GM19193 (cell line): ENCODE measurements around the gene ZFP36L1.

ENCODE experiments used
- POLR2A ChIP-seq: IDR thresholded peaks from 4 replicates; pipeline ENCODE4 v1.6.1; 2011; ENCODE audit not compliant: insufficient read depth, insufficient read length; ENCODE audit errors: extremely low read depth

The ZFP36L1 gene

DNA sequence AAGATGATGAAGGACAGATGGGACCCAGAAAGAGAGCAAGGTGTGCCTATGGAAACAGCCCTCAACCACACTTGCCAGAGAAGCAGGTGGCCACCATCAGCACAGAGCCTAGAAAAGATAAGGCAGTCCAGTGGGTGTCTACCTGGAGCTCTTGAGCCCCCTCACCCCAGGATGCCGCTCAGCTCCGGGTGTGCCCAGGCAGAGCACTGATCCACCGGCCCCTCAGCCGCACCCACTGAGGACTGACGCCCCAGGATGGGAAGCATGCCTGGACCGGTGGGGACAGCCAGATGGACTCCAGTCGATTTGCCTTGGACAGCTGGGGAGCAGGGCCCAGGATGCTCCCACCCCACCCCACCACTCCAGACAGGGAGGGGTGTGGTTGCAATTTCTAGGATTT lies 15.1 kb upstream of the ZFP36L1 start:
- TF ChIP-seq POLR2A, result no peak

DNA sequence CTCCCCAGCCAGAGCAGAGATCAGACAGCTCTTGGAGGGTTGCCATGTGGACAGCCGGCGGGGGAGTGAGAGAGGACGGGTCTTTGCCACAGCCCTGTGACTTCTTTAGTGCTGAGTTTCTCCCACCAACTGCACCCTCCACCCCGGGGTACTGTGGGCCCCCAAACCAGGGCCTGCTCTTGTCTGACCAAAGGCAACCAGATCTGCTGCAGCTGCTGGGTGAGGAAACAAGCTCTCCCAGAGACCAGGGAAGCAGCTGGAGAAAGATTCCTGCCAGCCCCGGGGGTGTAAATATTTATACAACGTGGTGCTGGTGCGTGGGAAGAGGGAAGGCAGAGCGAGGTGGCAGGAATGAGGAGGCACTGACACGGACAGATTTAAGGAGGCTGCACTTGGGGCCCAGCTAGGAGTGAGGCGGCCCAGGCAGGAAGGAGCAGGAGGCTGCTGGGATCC lies 14.3 kb upstream of the ZFP36L1 start:
- no peak for TF ChIP-seq POLR2A

DNA sequence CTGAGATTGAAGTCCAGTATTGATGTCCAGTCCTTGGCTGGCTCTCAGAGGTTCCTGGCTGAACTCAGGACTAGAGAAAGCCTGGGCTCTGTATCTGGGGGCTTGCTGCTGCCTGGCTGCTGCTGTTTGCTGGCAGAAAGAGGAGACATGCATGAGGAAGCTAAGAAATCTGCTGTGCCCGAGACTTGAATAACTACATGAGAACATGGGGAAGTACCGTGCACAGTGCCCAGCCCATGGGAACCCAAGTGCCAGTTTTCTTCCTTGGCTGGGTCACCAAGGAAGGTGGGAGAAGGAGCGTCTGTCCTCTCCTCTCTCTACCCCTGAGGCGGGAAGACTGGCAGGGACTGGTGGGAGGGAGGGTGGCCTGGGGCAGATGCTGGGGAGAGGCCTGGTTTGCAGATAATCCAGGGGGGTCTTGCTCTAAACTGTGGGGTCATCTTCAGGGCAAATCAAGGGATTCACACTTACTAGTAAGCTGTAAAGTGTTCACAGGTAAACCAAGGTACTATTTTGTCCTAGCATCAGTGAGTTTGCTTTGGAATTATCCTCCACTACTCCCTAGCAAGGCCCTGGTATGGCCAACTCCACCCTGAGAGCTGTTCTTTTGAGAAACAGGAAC lies 13.8 kb upstream of the ZFP36L1 start:
- TF ChIP-seq POLR2A, result no peak

DNA sequence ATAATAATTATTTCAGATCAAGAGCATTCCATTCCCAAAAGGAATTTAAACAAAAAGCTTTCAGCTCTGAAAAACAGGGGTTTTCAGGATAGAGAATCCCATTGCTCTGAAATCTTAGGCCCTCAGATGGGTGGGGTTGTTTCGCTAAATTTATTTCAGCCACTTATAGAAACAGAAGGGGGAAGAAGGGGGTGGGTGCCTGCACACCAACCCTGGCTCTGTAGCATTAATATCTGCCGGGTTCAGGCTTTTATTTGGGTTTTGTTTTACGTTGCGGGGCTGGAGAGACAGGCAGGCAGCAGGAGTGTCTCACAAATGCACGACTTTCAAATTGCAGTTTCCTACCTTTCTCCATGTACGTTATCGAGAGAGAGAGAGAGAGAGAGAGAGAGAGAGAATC lies 12.5 kb upstream of the ZFP36L1 start:
- no peak for TF ChIP-seq POLR2A

DNA sequence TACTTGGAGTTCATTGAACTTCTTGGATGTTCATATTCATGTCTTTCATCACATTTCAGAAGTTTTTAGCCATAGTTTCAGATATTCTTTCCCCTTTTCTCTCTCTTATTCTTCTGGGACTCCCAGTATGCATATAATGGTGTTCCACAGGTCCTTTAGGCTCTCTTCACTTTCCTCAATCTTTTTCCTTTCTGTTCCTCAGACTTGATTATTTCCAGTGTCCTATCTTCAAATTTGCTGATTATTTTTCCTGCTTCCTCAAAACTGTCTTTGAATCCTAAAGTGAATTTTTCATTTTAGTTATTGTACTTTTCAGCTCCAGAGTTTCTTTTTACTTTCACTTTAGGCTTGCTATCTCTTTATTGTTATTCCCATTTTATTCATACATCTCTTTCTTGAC lies 8.8 kb upstream of the ZFP36L1 start:
- no peak for TF ChIP-seq POLR2A

DNA sequence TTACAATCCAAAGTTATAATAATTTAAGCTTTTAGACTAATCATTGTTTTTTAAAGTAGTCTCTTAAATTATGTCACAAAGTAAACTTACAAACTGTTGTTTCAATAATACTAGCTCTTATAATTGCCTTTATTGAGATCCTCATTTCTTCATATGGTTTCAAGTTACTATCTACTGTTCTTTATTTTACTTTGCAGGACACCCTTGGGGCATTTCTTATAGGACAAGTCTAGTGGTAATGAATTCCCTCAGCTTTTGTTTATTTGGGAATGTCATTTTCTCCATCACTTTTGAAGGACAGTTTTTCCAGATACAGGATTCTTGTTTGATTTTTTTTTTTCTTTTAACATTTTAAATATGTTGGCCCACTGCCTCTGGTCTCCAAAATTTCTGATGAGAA lies 8.1 kb upstream of the ZFP36L1 start:
- no peak for TF ChIP-seq POLR2A

DNA sequence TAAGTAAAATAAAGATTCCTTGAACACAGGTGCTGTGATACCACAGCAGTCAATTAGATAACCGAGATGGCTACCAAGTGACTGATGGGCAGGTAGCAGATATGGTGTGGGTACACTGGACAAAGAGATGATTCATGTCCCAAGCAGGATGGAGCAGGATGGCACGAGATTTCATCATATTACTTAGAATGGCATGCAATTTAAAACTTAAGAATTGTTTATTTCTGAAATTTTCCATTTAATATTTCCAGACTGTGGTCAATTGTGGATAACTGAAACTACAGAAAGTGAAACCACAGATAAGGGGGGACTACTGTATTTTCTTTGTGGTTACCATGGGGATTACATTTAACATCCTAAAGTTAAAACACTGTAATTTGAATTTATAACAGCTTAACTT lies 7.5 kb upstream of the ZFP36L1 start:
- no peak for TF ChIP-seq POLR2A

DNA sequence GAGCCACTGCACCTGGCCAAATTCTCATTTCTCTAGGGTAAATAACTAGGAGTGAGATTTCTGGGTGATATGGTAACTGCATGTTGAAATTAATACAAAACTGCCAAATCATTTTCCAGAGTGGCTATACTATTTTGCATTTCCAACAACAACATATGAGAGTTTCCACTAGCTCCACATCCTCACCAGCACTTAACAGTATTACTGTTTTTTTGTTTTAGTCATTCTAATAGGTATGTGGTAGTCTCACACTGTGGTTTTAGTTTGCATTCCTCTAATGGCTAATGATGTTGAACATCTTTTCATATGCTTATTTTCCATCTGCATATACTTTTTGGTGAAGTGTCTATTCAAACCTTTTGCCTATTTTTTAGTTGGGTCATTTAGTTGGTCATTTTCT lies 5.8 kb upstream of the ZFP36L1 start:
- TF ChIP-seq POLR2A, result no peak

DNA sequence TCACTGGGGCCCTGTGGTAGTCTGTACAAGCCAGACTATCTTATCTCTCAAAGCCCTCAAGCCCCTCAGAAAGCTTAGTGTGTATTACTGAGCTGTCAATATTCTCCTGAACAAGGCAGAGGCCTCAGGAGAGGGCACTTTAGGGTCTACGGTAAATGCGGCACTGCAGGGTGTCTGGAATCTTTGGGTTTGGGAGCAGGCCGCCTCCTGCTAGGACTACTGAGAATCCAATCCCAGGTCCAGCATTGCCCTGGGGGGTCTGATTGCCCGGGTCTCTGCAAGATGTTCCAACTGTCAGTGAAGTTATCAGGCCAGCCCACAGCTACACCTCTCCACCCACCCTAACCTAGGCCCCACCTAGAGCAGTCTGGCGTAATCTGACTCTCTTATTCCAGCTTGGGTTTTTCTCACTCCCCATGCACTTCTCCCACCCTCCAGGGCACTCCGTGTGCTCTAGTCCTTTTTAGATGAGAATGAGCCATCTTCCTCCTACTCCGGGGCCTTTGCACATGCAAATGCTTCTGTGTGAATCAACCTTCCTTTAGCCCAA lies 4.3 kb upstream of the ZFP36L1 start:
- TF ChIP-seq POLR2A, result no peak

DNA sequence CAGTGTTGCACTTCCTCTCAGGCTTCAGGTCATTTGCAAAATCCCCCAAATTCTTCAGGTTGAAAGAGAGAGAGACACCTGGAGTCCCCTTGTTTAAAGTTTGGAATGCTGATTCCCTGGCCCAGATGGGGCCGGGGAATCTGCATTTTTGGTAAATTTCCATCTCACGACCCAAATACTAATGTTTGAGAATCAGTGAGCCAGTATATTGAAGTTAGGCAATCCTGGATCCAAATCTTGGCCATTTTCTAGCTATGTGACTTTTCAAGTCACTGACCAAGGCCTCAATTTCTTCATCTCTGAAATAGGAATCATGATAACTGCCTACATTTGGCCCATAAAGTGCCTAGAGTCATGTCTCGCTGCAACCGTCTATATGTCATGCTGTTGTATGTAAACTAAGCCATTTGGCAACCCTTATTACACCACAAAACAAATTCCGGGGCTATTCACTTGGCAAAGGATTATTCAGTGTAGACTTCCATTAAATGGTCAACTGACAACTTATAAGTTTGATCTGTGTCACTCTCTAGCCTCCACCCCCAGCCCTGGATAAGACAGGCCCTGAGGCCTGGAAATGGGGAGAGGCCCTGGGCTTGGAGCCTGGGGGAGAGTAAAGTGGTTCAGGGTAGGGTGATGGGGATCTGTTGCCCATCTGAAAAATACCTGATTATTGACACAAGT lies 3.7 kb upstream of the ZFP36L1 start:
- no peak for TF ChIP-seq POLR2A

DNA sequence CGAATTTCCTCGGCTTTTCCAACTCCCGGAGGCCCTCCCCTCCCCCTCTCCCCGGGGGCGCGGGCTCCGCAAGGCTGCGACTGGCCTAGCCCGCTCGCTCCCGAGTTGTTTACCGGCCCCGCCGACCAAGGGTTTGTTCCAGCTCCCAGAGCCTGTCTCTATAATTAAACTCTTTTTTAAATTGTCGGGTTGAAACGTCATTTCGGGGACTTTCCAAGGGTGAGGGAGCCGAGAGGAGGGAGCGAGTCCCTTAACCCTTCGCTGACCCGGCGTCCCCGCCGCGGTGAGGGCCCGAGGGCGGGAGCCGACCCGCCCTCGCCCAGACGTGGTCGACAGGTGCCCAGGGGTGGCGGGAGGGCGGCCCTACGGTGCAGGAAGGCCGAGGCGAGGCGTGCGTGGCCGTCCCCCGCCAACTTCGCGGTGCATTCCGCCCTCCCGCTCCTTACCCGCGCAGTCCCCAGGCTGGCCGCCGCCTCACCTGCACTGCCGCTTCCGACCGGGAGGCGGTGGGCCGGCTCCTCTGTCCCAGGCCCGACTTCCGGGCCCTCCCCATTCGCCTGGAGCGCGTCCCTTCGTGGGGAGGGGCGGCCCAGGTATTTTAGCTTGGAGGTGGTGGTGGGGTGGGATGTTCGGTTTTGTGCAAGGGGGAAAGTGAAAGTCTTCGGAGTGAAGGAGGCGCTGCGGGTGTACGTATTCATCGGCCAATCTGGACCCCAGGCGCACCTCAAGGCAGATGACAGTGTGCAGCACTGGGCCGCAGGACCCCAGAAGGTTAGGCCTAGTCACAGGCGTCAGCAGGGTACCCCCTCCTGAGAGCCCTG lies 2.9 kb upstream of the ZFP36L1 start:
- TF ChIP-seq POLR2A, result peak; percentile 82

DNA sequence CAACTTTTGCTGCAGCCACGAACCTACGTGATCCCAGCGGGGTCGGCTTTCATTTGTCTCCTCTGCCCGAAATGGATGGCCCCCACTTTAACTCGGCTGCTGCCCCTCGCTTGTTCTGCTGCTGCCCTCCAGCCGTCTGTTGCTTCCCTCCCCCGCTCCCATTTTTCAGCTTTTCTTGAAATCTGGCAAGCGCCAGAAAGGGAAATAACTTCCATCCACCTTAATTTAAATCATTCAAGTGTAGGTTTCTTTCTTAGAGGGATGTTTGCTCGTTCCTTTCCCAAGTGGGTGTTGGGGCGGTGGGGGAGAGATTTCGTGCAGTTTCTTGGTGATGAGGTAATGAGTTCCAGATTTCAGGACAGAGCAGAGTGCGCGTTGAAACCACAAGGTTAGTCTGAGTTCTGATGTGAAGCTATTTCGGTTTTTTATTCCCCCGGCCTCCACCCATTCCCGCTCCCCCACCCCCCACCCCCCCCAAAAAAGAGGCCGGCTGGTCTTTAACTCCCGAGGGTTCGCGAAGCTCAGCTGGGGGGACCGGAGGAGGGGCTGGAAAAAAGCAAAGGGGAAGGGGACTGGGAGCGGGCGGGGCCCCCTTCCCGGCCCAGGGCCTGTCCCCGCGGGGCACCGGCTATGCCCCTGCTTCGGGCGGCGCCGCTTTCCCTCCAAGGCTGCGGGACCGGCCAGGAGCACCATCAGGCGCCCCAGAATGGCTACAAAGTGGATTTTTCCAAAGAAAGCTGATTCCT lies 2.2 kb upstream of the ZFP36L1 start:
- TF ChIP-seq POLR2A, result peak; percentile 48

DNA sequence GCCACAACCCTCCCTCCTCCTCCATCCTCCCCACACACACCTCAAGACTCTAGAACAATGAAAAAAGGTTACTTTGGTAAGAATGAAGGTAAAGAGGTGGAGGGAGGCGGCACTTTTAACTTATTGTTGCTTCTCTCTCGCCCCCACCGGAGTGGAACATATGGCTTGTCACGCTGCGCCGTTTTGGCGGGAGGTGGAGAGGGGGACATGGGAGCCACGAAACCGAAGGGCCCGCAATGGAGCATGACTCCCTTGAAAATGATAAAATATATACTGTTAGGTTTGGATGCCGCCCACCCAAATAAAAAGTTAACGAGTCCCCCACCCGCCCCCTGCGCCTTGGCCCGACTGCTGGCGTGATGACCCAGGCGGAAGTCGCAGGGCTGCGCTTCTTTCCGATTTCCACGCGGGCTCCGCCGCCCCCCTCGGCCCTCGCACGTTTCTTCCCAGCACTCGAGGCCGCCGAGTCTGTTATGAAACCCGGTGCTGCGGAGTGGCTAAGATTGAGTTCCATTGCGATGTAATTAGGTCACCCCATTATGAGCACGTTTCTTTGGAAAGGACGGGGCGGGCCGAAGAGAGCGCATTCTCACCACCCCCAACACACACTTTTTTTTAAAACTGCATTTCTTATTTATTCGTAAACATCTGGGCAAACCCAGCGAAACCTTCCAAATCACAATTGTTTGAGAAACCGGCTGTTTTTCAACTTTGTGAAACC lies 1.4 kb upstream of the ZFP36L1 start:
- TF ChIP-seq POLR2A, result peak; percentile 69

DNA sequence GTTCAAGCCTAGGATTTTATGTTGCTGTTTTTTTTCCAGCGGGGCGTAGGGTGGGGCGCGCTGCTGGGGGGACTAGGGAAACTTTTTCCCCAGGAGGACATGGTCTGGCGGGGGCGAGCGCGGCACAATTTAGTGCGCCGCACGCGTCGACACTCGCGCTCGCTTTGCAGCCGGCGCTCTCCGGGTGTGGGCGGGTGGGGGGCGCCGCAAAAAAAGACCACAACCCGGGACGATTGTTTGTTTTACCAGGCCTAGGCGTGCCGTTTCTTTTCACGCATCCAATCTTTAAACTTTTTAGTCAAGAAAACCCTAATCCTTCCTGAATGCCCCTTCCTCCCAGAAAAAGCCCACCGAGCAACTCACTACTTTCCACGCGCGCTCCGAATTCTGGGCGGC lies 865 bp upstream of the ZFP36L1 start:
- no peak for TF ChIP-seq POLR2A
